HepG2 (cell line): ENCODE results near the gene CNIH3. TPM values are rescaled to one million over a fixed set of nuclear protein-coding genes. Genes with fewer than 3 reads are reported as not detected.

Experiments
- ATAC-seq: fragments of 200-7000 bp; cut with Tn5 transposase; 3 replicates; pipeline ENCODE4 v1.9.1; 2020; ENCODE audit warnings: mild to moderate bottlenecking, moderate library complexity
- BruUV-seq: library from RNA; stranded (reverse); fragments of 400-500 nt; replicated peaks from 2 replicates; lab custom pipeline; 2021; lab: Mats Ljungman, UMichigan
- CTCF ChIA-PET: fragments of 300-600 bp; formaldehyde crosslinking; extraction: SDS; loops from one replicate; lab custom pipeline; 2021; ENCODE audit warnings: low total read pairs, inconsistent platforms, low intra/inter-chr PET ratio; lab: Yijun Ruan, JAX
- POLR2A ChIA-PET: fragments of 350-600 bp; sonication (Branson Sonifier 250); formaldehyde crosslinking; loops from one replicate; lab custom pipeline; 2020; ENCODE audit warnings: antibody characterized with exemption, inconsistent platforms; lab: Yijun Ruan, JAX
- DNase-seq: peaks from one replicate; pipeline ENCODE4 v3.0.0-alpha.2; 2015; ENCODE audit warnings: low spot score
- FAIRE-seq: peaks from 3 replicates; lab custom pipeline; 2011; peaks lifted over from hg19 to GRCh38; lab: Jason Lieb, UNC
- H2AFZ ChIP-seq: one replicate; pipeline ENCODE4 v1.6.1; 2011; ENCODE audit warnings: low read length, inconsistent platforms
- H3K27ac ChIP-seq: fragments of 300-600 bp; 3 replicates; pipeline ENCODE4 v1.8.0; 2011; ENCODE audit warnings: mixed run types, mild to moderate bottlenecking, mixed read lengths, low read length, inconsistent platforms; ENCODE audit not compliant: insufficient read depth; ENCODE audit errors: extremely low read length
- H3K27me3 ChIP-seq, 2 experiments: fragments of 200-600 bp in 1 of 2; 2 replicates in 1 of 2; 3 replicates in 1 of 2; pipeline versions ENCODE4 v1.6.0 to v1.8.0; 2011; ENCODE audit warnings: low read length in 2 of 2, mild to moderate bottlenecking in 2 of 2, moderate library complexity in 2 of 2, inconsistent platforms in 1 of 2; ENCODE audit not compliant: insufficient read depth in 2 of 2, control insufficient read depth in 1 of 2
- H3K36me3 ChIP-seq, 2 experiments: fragments of 200-600 bp in 1 of 2; replicated peaks in 1 of 2; 2 replicates in 1 of 2; 3 replicates in 1 of 2; pipeline versions ENCODE4 v1.5.1 to v1.8.0; 2011; ENCODE audit warnings: low read length in 2 of 2, inconsistent platforms in 1 of 2; ENCODE audit not compliant: insufficient read depth in 2 of 2, control insufficient read depth in 1 of 2
- H3K4me1 ChIP-seq: 2 replicates; pipeline ENCODE4 v1.5.1; 2012; ENCODE audit warnings: low read length, inconsistent platforms; ENCODE audit not compliant: insufficient read depth
- H3K4me2 ChIP-seq: 2 replicates; pipeline ENCODE4 v1.6.0; 2011; ENCODE audit warnings: low read depth, low read length, inconsistent platforms
- H3K4me3 ChIP-seq, 3 experiments: fragments of 200-600 bp in 1 of 3; sonication (generic), shearing (Covaris generic) in 1 of 3; replicated peaks in 1 of 3; 2 replicates each; pipeline ENCODE4 v1.5.1; 2011 to 2016; ENCODE audit warnings: low read length in 3 of 3, inconsistent platforms in 2 of 3, low read depth in 2 of 3, mild to moderate bottlenecking in 2 of 3, control low read depth in 1 of 3, mixed read lengths in 1 of 3; ENCODE audit not compliant: insufficient read depth in 1 of 3
- H3K79me2 ChIP-seq: one replicate; pipeline ENCODE4 v1.6.1; 2011; ENCODE audit warnings: low read length, inconsistent platforms; ENCODE audit not compliant: insufficient read depth
- H3K9ac ChIP-seq: 2 replicates; pipeline ENCODE4 v1.6.0; 2011; ENCODE audit warnings: mild to moderate bottlenecking, low read depth, low read length, inconsistent platforms; ENCODE audit not compliant: insufficient read depth
- H3K9me3 ChIP-seq: 2 replicates; pipeline ENCODE4 v1.5.1; 2012; ENCODE audit warnings: mild to moderate bottlenecking, low read length
- H4K20me1 ChIP-seq: 2 replicates; pipeline ENCODE4 v1.6.0; 2011; ENCODE audit warnings: inconsistent platforms, mild to moderate bottlenecking, low read length, moderate library complexity; ENCODE audit not compliant: insufficient read depth
- ELK4 ChIP-seq: sonication (generic); formaldehyde crosslinking; IDR thresholded peaks from 2 replicates; pipeline ENCODE4 v1.9.0; 2021; ENCODE audit warnings: missing genetic modification reagents, borderline replicate concordance
- HNRNPUL1 ChIP-seq: fragments of 200-400 bp; formaldehyde crosslinking; IDR thresholded peaks from 2 replicates; pipeline ENCODE4 v1.6.1; 2017; ENCODE audit warnings: low read depth, mild to moderate bottlenecking, low read length, moderate library complexity
- IRF1 ChIP-seq: sonication (generic); formaldehyde crosslinking; IDR thresholded peaks from 2 replicates; pipeline ENCODE4 v1.4.0; 2020; ENCODE audit warnings: low read depth, mild to moderate bottlenecking, missing genetic modification reagents
- MLLT10 ChIP-seq: sonication (generic); formaldehyde crosslinking; IDR thresholded peaks from 2 replicates; pipeline ENCODE4 v1.4.0; 2020; ENCODE audit warnings: missing genetic modification reagents
- NFE2L1 ChIP-seq: sonication (generic); formaldehyde crosslinking; IDR thresholded peaks from 2 replicates; pipeline ENCODE4 v1.4.0; 2020; ENCODE audit warnings: missing genetic modification reagents, mild to moderate bottlenecking, borderline replicate concordance
- RFXAP ChIP-seq: sonication (generic); formaldehyde crosslinking; IDR thresholded peaks from 2 replicates; pipeline ENCODE4 v1.4.0; 2020; ENCODE audit warnings: missing genetic modification reagents, borderline replicate concordance
- YY1 ChIP-seq: IDR thresholded peaks from 2 replicates; pipeline ENCODE4 v1.6.1; 2011; ENCODE audit warnings: low read length, low read depth, moderate library complexity, mild to moderate bottlenecking; ENCODE audit not compliant: insufficient read depth, insufficient replicate concordance
- ZBTB49 ChIP-seq: sonication (generic); formaldehyde crosslinking; IDR thresholded peaks from 2 replicates; pipeline ENCODE4 v1.4.0; 2020; ENCODE audit warnings: missing genetic modification reagents, borderline replicate concordance
- ZFP82 ChIP-seq: sonication (generic); formaldehyde crosslinking; IDR thresholded peaks from 2 replicates; pipeline ENCODE4 v1.5.1; 2020; ENCODE audit warnings: mild to moderate bottlenecking, missing genetic modification reagents, borderline replicate concordance
- ZKSCAN1 ChIP-seq: fragments of 150-350 bp; IDR thresholded peaks from 2 replicates; pipeline ENCODE4 v1.6.1; 2014; ENCODE audit warnings: low read length
- ZNF18 ChIP-seq: sonication (generic); formaldehyde crosslinking; IDR thresholded peaks from 2 replicates; pipeline ENCODE4 v1.8.0; 2022; ENCODE audit warnings: mild to moderate bottlenecking, missing genetic modification reagents; ENCODE audit not compliant: insufficient replicate concordance
- ZNF44 ChIP-seq: sonication (generic); formaldehyde crosslinking; IDR thresholded peaks from 2 replicates; pipeline ENCODE4 v1.5.1; 2020; ENCODE audit warnings: mild to moderate bottlenecking, missing genetic modification reagents
- ZNF737 ChIP-seq: sonication (generic); formaldehyde crosslinking; IDR thresholded peaks from 2 replicates; pipeline ENCODE4 v1.5.0; 2020; ENCODE audit warnings: missing genetic modification reagents, mild to moderate bottlenecking, borderline replicate concordance
- WGBS: methylation state at CpG from one replicate; pipeline ENCODE4 v1.1.6; 2017; ENCODE audit warnings: low lambda C conversion rate; 5-methylcytosine and 5-hydroxymethylcytosine counted together
- in situ Hi-C: cut with HindIII; loops from 2 replicates; pipeline ENCODE4 v1.10.0; 2017; ENCODE audit warnings: low pct_unique_long_range_greater_than_20kb; ENCODE audit not compliant: extremely low pct_ligation_motif_present
- intact Hi-C: fragments of 100-400 bp; cut with micrococcal nuclease; formaldehyde crosslinking; loops from one replicate; pipeline ENCODE4 v1.10.0; 2022; ENCODE audit not compliant: unreplicated experiment
- polyA plus RNA-seq, 8 experiments: library from polyadenylated mRNA; depleted of rRNA in 3 of 8; stranded (reverse) in 7 of 8; unstranded in 1 of 8; fragments of >200 nt; fragmentation: Illumina TruSeq in 4 of 8; extraction: Trizol in 4 of 8; gene quantifications; 2 replicates each; pipeline versions ENCODE4 v1.2.1 to v1.2.3, GENCODE V29; 2011 to 2016; ENCODE audit warnings: low read depth in 4 of 8, missing spikeins in 1 of 8, mixed read lengths in 1 of 8; ENCODE audit not compliant: insufficient read depth in 1 of 8
- total RNA-seq, 5 experiments: library from RNA; depleted of rRNA; stranded (reverse); fragments of >200 nt; fragmentation: Illumina TruSeq; extraction: Trizol; gene quantifications; 2 replicates each; pipeline ENCODE4 v1.2.3, GENCODE V29; 2016; ENCODE audit warnings: low read depth in 1 of 5

CNIH3 gene
- total and polyA plus RNA-seq, 2 of the 13 experiments (the other 11 are each of a cell fraction or from before 2014, with no cell fraction given): 0.36 to 1.1 TPM

- DNase-seq (no peak), FAIRE-seq (no peak), ATAC-seq (no peak)
- Histone ChIP-seq H3K27me3 (peaks cover 0 to 4% of the 10 kb centered on the region in 2 experiments; a peak in 1 of 5 replicates), H3K79me2 (no peaks in the 10 kb centered on the region), H3K4me3 (no peak overlapping the region), H3K4me1 (no peaks in the 10 kb centered on the region), H3K36me3 (no peaks in the 10 kb centered on the region), H3K4me2 (no peak overlapping the region), H3K9ac (no peak overlapping the region), H3K27ac (no peak overlapping the region), H3K9me3 (no peaks in the 10 kb centered on the region), H2AFZ (no peak overlapping the region), H4K20me1 (no peaks in the 10 kb centered on the region)
- TF ChIP-seq ZBTB49 (no peak), HNRNPUL1 (no peak), RFXAP (no peak), ZNF18 (no peak), MLLT10 (CRISPR knock-in tag) (no peak), ZKSCAN1 (no peak), ZFP82 (CRISPR knock-in tag) (no peak), NFE2L1 (CRISPR knock-in tag) (no peak), ELK4 (CRISPR knock-in tag) (no peak), IRF1 (CRISPR knock-in tag) (no peak), ZNF737 (CRISPR knock-in tag) (no peak), ZNF44 (CRISPR knock-in tag) (no peak), YY1 (no peak)
- in situ Hi-C loops (no loop called here), intact Hi-C loops (no loop called here)
- WGBS: 46% methylated on average over 5 of the region's 5 CpGs
- no TSS peak for BruUV-seq
- ChIA-PET CTCF (no interaction called here), POLR2A (no interaction called here)
Observed at GRCh38 chr1:224744521-224744920, 128.4 kb downstream of the CNIH3 start.
